HPDE6-E6E7 (cell line): ENCODE data around the gene STK32B.

Experiments
- DNase-seq: peaks from one replicate; pipeline ENCODE4 v3.0.0; 2011; ENCODE audit warnings: missing footprints; ENCODE audit errors: extremely low spot score

STK32B gene

DNA sequence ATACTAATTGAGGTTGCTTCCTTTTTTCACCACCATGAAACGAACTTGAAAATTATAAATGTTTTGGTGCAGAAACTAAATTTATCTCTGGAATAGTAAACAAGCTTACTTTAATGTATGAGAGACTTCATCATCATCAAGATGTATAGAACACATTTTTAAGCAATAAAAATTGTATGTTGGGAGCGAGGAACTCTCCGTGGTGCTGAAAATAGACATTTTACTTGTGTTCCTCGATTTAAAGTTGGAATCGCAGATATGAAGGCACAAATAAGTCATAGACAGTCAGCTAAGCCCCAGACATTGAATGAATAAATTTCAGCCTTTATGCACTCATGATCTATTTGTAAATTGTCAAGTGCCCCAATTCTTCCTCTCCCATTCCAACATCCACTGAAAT is 310.7 kb downstream of the STK32B start:
- no peak for DNase-seq

DNA sequence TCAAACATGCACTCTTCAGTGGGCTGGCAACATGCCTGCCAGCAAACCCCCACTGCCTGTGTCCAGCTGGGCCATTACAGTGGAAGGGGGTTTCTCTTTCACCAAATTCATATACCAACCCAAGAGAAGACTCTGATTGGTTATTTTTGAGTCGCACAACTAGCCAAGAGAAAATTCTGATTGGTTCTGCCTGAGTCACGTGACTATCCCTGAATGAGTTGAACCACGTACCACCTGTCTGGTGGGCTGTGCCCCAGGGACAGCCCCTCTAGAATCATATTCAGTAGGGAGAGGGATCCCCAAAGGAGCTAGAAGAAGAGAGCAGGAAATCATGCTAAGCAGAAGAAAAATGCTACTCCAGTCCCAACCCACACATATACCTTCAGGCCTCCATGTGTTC is 313.1 kb downstream of the STK32B start:
- DNase-seq = no peak

DNA sequence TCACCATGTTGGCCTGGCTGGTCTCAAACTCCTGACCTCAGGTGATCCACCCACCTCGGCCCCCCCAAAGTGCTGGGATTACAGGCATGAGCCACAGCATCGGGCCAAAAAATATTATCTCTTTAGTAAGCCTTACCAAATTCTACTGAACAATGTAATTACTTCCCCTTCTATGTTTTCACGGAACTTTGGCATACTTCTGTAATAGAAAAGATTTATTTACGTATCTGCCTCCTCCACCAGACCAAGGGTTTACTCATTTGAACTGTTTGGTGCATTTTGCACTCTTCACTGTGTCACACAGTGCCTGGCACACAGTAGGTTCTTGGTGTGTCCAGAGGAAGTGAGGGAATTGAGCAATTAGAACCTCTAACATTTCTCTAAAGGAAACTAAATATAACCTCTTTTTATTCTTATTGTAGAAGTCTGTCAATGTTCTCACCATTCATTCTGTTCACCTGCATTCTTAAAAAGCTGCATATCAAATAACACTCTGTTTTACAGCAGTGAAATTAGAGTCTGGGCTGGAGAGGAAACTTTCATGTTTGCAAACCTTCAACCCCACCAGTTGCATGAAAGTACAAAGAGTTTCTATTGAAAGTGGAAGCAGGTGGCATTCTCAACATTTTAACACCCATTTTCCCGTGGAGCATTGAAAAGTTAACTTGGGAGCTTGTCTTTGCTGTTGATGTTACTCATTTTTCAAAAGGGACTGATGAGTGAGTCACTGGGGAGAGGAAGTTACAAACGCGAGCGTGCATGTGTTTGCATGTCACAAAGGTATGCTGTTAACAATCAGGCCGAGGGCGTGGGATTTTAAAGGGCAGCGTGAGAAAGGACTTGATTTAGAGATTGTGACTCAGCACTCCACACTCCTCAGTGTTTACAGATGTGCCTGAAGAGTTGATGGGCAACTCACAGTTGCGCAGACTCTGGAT is 314.1 kb downstream of the STK32B start:
- peak; percentile 61 for DNase-seq

DNA sequence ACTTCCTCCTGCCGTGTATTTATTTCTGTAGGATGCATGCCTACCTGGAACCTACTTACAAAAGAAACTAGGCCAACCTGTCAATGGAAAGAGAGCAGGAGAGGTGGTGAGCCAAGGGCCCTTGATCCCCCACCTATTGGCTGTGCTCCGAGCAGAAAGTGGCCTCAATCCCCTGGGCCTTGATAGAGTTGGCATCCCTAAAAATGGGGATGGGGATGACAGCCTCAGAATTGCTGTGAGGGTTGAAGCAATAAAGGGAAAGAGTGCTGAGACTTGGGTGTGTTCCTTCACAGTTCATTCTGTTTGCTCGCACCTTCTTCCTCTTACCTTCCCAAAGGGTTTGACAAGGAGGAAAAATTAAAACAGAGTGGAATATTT is 314.7 kb downstream of the STK32B start:
- no peak for DNase-seq

DNA sequence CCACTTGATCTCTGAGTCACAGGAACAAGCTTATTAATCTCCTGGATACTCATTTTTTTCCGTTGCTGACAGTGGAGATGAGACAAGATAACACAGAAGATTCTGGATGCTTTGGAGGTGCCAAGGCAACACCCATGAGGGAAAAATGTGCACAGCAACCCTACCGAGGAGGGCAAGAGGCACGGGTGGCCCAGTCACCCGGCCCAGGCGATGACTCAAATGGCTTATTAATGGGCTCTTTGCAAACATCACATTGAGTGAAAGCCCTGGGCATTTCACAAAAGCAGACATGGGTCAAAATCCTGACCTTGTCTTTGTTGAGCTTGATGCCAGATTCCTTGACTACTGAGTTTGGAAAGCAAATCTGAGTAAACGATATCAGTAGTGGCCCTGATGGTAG is 315.1 kb downstream of the STK32B start:
- no peak for DNase-seq

DNA sequence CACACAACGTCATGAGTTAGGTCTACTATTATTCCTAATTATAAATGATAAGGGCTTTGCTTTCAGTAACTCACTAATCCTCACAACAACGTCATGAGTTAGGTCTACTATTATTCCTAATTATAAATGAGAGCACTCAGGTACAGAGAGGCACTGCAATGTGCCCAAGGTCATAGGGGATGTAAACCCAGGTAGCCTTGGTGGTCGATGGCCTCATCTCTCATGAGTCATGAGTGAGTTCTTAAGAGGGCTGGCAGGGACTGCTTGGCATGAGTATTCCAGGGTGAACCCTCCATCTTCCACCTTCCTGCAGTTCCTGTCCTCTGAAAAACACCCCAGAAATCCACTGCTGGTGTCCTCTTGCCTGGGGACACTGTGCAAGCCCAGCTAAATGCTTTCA is 317.1 kb downstream of the STK32B start:
- no peak for DNase-seq

DNA sequence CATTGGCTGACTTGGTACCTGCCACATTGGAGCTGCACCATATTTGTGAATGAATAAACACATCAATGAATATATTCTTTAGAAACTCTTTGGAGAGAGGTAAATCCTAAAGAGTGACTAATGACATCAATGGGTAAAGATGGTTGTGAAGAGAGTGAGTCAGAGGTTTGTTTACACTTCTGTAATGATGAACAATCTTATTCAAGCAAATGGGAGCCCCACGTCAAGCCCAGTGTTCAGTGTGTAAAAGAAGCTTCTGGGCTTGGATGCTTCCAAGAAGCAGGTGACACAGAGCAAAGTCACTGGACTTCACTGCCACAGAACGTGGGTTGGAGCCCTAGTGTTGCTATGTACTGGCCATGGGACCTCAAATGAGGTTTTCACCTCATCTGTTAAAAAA is 319.0 kb downstream of the STK32B start:
- DNase-seq = no peak

DNA sequence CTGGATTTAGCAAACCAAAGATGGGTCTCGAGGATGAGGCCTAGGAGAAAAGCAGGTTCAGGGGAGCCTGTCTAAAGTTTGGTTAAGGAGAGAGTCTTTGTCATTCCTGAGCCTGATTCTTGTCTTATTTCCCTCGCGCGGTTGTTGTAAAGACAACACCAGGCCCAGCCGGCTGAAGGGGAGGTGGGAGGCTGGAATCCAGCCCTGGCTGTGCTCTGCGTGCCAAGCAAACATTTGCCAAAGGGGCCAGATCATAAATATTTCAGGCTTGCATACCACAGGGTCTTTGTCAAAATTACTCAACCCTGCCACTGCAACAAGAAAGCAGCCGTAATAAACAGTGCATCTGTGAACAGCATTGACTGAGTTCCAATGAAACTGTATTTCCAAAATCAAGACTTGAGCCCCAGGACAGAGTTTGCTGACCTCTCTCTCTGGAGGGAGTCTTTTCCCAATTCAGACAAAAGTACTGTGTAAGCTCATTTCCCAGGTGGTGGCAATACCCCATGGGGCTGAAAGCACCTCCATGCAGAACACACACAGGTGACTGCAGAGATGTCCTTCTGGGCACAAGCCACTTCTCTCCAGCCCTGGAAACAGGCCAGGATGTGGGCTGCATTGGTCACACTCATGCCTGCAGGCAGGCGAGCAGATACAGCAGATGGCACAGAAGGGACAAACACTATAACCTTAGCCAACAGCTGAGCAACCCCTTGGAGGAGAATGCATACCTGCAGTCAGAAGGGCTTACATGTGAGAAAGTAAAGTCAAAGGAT is 320.3 kb downstream of the STK32B start:
- no peak for DNase-seq

DNA sequence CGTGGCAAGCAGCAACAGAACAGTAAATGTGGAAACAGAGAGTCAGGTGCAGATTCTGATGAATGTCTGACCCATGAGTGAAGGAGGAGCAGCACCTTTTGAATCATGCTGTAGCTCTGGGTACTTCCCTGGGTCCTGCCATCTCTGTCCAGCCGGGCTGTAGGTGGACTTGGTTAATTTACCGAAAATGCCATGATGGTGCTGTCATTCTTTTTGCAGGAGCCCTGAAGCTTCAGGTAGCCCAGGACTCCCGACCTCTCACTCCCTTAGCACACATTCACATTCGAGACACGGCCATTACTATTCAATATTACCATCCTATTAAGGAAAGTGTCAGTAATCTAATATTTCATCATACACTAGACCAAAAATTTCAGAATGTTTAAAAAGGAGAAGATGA is 320.9 kb downstream of the STK32B start:
- no peak for DNase-seq

DNA sequence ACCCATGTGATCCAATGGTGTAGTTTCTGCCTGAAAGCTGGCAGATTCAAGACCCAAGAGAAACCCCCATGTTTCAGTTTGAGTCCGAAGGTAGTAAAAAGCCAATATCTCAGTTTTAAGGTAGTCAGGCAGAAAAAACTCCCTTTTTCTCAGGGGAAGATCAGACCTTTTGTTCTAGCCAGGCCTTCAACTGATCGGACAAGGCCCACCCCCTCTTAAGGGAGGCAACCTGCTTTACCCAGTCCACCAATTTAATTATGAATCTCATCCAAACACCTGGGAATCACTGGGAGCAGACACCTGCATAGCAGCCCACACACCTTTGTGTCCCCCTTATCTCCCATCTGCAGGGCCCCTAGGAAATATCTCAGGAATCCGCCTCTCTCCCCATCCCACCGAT is 322.0 kb downstream of the STK32B start:
- DNase-seq = no peak

DNA sequence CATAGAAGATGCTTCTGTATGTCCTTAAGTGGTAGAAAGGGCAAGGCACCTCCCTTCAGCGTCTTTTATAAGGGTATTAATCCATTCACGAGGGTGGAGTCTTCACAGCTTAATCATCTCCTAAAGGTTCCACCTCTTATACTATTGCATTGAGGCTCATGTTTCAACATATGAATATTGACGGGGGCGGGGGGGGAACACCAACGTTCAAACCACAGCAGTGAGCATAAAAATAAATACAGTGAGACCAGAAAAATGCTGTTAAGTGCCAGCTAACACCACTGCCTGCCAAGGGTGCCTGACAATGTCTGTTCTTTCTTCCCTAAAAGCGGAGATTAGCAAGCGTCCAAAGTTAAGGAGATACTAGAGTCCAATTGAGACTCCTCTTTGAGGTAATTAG is 323.3 kb downstream of the STK32B start:
- DNase-seq = no peak

DNA sequence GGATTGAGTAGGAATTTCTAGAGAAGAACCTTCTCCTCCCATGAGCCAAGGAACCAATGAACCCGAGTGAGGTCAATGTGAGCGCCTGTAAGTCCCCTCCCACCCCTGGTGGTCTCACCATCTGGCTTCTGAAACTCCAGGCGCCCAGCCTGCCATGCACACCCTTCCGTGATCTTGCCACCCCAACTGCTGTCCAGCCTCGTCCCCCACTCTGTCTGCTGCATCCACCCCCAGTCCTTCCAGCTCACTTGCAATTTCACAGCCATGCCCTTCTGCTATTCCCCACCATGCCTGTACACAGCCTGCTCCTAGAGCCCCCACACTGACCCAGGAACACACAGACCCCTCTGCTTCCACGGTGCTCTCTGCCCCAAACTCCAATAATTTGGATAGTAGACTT is 323.7 kb downstream of the STK32B start:
- no peak for DNase-seq

DNA sequence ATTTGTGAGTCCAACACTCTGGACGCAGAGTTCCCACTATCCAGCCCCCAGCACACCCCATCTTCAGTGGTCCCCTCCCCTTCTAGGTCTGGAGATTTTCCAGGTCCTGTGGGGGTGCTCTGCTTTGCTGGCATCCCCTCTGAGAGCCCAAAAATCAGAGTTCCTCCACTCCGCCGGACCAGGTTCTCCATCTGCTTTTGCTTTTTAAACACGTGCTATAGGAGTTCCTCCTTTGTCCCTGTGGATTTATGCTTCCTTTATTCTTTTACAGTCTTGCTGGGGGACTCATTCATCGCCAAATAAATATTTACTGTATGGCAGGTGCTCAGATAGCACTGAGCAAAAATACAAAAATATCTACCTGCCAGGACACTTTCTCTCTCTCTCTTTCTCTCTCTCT is 324.7 kb downstream of the STK32B start:
- no peak for DNase-seq

DNA sequence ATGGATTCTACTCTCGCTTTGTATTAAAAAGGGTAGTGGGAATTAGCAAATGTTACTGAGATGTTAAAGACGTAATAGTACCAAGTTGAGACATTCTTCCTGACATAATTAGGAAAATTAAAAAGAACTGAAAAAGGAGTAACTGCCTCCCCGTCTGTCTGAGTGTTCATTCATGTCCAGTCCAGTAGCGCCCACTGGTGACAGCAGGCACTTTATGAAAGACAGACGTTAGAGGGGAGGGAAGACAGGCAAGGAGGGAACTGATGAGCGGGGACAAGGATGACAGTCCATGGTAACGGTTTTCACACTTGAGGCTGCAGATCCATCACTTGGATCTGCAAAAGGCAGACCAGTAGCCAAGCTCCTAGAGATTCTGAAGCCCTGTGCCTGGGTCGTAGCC is 326.7 kb downstream of the STK32B start:
- no peak for DNase-seq

DNA sequence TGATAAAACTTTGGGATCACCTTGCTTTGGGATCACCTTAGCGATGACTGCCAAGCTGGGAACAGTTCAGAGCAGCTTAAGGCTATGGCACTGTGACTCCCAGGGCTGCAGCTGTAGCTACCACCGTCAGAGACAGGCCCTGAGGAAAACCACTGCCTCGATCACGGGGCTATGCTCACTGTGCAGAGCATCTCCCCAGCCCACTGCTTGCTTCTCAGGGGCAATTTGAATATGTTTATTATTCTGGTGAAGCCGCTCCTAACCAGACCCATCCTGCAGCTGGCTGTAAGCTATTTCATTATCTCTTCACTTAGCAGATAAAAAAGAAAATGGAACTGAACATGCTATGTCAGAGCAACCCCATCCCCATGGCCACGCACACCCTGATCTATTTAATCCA is 328.6 kb downstream of the STK32B start:
- no peak for DNase-seq

DNA sequence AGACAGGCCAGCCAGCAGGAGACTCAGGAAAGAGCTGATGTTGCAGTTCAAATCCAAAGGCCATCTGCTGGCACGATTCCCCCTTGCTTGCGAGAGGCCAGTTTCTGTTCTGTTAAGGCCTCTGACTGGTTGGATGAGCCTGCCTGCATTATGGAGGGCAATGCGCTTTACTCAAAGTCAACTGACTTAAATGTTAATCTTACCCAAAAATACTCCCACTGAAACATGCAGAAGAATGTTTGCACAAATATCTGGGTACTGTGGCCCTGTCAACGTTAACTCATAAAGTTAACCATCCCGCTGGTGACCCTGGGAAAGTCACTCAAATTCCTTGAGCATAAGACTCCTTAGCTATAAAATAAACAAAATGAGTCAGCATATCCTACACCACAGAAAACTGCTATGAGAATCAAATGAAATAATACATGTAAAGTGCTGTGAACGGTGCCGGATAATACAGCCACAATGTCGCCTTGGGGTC is 330.7 kb downstream of the STK32B start:
- DNase-seq = no peak

DNA sequence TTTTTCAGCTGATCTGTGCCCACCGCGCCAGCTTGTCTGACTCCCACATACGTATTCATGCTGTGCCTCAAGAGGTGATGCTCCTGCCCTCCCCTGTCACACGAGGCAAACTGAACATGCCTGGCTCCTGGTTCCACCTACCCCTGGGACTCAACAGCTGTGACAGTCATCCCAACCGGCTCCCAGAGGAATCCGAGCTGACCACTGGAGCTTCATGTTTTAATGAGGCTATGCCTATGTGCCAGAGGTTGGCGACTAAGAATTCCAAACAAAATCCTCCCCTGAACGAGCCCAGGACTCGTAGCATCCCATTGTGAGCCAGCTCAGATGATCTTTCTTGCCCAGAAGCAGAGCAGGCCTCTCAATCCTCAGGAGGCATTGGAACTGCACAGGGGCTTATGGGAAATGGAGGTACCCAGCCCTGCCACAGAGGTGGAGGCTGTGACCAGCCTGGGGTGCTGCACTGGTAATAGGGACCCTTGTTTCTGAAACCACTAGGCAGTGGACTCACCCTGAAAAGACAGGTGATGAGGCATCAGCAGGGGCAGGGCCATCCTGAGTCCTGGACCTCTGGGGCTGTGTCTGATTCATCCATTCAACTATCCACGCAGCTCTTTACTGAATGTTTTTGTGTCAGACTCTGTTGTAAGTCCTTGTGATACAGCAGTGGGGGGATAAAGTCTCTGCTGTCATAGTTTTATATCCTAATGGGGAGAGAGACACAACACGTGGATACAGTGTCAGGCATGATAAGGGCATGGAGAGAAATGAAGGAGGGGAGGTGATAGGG is 332.1 kb downstream of the STK32B start:
- DNase-seq = no peak

DNA sequence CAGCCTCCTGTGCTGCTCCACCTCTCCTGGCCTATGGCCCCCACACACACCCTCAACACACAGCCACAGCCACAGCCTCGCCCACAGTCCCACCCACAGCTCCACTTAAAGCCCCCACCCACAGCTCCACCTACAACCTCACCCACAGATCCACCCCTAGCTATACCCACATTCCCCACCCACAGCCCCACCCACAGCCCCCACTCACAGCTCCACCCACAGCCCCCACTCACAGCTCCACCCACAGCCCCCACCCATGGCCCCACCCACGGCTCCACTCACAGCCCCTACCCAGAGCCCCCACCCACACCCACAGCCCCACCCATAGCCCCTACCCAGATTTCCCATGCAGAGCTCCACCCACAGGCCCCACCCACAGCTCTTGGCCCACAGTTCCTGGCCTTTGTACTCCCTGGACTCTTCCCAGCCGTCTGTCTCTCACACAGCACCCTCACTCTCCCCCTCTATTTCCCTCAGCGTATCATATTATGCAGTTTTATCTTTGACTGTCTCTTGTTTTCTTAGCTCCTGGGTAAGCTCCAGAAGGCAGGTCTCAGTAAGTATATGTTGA is 334.5 kb downstream of the STK32B start:
- DNase-seq = no peak

DNA sequence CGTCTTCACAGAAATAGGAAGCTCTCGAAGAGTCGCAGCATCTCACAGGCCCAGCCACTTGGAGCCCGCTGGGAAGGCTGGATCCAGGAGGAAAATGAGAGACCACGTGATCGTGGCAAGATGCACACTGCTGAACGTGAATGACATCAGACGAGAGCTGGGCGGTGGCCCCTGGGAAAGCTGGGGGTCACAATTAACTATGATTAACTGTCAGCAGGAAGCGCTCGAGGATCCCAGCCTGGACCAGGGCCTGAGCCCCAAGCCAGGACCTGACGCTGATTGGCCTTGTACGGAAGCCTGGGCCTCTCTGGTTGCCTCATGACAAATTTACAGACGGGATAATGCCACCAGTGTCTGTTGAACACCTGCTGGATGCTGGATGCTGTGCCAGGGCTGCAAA is 335.6 kb downstream of the STK32B start:
- DNase-seq = no peak

DNA sequence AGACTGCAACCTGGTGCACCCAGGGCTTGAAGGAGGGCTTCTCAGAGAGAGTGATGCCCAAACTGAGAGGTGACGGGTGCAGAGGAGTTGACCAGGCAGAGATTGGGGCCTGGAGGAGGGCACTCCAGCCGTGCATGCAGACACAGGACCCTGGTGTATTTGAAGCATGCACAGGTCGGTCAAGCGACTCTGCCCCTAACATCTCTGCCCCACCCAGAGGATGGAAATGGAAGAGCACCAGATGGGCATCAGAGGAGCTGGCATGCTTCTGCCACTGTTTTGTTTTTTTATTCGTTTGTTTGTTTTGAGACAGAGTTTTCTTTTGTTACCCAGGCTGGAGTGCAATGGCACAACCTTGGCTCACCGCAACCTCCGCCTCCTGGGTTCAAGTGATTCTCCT is 336.2 kb downstream of the STK32B start:
- DNase-seq = no peak

DNA sequence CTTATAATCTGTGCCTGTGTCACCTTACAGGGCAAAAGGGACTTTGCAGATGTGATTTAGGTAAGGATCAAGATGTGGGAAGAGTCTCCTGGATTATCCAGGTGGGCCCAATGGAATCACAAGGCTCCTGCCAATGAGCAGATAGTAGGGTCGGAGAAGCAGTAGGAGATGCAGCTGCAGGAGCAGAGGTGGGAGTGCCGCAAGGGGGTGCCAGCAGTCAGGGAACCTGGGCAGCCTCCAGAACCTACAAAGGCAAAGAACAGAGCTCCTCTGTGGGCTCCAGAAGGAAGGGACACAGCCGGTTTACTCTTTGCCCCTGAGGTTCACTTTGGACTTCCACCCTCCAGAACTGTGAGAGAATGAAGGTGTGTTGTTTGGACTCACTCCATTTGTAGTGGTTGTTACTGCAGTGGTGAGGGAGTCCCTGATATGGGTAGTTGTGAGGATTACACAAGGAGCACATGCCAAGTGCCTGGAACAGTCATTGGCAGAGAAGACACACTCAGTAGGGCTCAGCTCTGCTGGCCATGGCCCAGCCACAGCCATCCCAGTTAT is 338.6 kb downstream of the STK32B start:
- DNase-seq = no peak

DNA sequence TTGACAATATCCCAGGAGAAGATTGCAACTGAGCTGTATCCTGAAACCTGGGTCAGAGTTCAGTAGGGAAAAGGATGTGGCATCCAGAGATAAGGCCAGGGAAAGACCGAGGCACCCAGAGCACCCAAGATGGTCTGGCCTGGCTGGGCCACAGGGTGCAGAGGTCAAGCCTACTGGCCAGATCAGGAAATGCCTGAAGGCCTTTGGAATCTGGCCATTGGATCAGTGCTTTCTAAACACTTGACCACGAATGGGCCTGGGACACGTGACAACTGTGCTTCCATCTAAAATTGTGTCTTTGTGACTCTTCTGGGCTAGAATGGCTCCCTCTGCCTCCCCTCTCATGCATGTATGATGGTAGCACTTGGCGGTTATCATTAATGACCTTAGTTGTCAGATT is 340.2 kb downstream of the STK32B start:
- no peak for DNase-seq
